Measurements from ENCODE around the gene BST2.
A peak's percentile ranks its signal among the peaks of the same experiment; 100 is the strongest.

BST2 gene

GRCh38 chr19:17419621-17420474 is 14.4 kb upstream of the BST2 start, which contains the start of gene MVB12A:
Gene MVB12A (plus strand): TSS chr19:17420047. CDS start chr19:17420136, 89 bp downstream.
- peak; percentile 99 for DNase-seq (ENCODE audit: low spot score)

- DNase-seq (ENCODE audit: low spot score), result no peak
Measured at GRCh38 chr19:17419154-17419620, 13.8 kb upstream of the BST2 start.

- no peak for DNase-seq (ENCODE audit: low spot score)
Measured at GRCh38 chr19:17418710-17419109, 13.3 kb upstream of the BST2 start.

- no peak for DNase-seq (ENCODE audit: low spot score)
Measured at GRCh38 chr19:17415121-17415520, 9.7 kb upstream of the BST2 start.

GRCh38 chr19:17414097-17414496 is 8.7 kb upstream of the BST2 start:
- no peak for DNase-seq (ENCODE audit: low spot score)

GRCh38 chr19:17411801-17412200 is 6.4 kb upstream of the BST2 start:
- no peak for DNase-seq (ENCODE audit: low spot score)

GRCh38 chr19:17409990-17410389 is 4.6 kb upstream of the BST2 start:
- no peak for DNase-seq (ENCODE audit: low spot score)

GRCh38 chr19:17406887-17407196 is 1.4 kb upstream of the BST2 start:
- no peak for DNase-seq (ENCODE audit: low spot score)

- no peak for DNase-seq (ENCODE audit: low spot score)
Measured at GRCh38 chr19:17406046-17406886, 836 bp upstream of the BST2 start.

- no peak for DNase-seq (ENCODE audit: low spot score)
Measured at GRCh38 chr19:17404621-17405249, 695 bp downstream of the BST2 start.

GRCh38 chr19:17404015-17404414 is 1.4 kb downstream of the BST2 start:
- no peak for DNase-seq (ENCODE audit: low spot score)

GRCh38 chr19:17402982-17403855 is 2.2 kb downstream of the BST2 start:
- DNase-seq (ENCODE audit: low spot score), result peak; percentile 68

- DNase-seq (ENCODE audit: low spot score), result no peak
Measured at GRCh38 chr19:17401628-17402027, 3.8 kb downstream of the BST2 start.

- no peak for DNase-seq (ENCODE audit: low spot score)
Measured at GRCh38 chr19:17398902-17399527, 6.4 kb downstream of the BST2 start.

- DNase-seq (ENCODE audit: low spot score), result peak; percentile 81
Measured at GRCh38 chr19:17394891-17395415, 10.5 kb downstream of the BST2 start.

GRCh38 chr19:17393914-17394313 is 11.5 kb downstream of the BST2 start, which contains the start of gene CCDC194:
Gene CCDC194 (minus strand): TSS chr19:17394196. CDS start chr19:17394158, 38 bp downstream.
- DNase-seq (ENCODE audit: low spot score), result no peak

GRCh38 chr19:17393002-17393401 is 12.4 kb downstream of the BST2 start:
- DNase-seq (ENCODE audit: low spot score), result no peak

- DNase-seq (ENCODE audit: low spot score), result no peak
Measured at GRCh38 chr19:17391371-17392151, 13.9 kb downstream of the BST2 start.

GRCh38 chr19:17390665-17391370 is 14.6 kb downstream of the BST2 start:
- DNase-seq (ENCODE audit: low spot score), result peak; percentile 98
